HPDE6-E6E7 (cell line): ENCODE measurements around the gene KRTAP12-1.
"Not testable (repeated sequence)": the region's sequence is repeated elsewhere in the genome, so short reads cannot be mapped to it uniquely, and the experiment has no call there.

Experiments
- DNase-seq: peaks from one replicate; pipeline ENCODE4 v3.0.0; 2011; ENCODE audit warnings: missing footprints; ENCODE audit errors: extremely low spot score

Gene KRTAP12-1

DNA sequence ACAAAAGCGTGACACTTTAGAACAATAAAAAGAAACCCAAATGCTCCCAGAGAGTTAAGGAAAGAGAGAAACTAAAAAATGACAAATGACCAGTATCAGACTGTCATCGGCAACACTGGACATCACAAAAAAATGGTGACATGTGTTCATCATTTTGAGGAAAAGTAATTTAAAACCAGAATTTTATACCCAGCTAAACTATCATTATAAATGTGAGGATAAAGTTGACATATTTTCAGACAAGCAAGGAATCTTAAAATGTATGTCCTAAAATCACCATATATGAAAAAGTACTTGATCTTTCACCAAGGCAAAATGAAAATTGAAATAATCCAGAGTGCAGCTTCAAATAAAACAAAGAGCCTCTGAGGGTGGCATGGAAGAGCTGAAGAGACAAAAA lies 37.1 kb downstream of the KRTAP12-1 start:
- DNase-seq = no peak

DNA sequence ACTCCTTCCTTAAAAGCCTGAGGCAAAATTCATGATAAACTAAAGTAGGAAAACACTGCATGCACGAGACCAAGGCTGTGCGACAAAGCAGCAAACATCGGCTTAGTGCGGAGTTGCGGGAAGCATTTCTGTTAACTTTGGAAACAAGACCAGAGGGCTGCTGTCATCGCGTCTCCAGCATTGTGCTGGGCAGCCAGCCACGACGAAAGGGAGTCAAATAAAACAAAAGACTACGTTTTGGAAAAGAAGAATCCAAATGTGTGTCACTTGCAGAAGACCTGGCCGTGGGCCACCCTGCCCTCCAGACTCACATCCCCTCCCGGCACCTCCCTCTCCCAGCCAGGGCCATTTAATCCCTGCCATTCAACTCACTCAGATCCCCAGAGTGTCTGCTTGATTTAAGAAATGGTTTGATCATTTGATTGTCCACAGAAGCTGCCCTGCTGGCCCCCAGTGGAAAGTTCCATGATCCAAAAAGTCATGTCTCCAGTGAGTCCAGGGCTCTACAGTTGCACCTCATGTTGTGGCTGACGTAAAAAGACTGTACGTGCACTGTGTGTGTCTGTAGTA lies 38.1 kb downstream of the KRTAP12-1 start:
- DNase-seq = no peak

DNA sequence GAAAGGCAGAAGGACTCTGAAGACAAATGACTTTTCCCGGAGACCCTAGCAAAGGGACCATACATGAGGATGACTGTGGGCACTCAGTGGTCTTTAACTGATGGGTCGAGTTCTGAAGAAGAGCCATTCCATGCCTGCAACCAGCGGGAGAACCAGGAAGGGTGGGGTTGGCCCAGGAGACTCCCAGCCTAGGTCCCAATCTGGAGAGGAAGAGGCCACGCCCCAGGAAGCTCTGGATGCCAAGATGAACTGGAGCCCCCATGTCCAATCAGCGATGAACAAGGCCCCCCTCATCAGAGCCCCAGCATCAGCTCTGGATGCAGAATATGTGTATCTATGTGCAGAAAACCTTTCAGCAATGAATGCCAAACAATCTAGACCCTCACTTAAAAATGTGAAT lies 41.2 kb downstream of the KRTAP12-1 start:
- no peak for DNase-seq

DNA sequence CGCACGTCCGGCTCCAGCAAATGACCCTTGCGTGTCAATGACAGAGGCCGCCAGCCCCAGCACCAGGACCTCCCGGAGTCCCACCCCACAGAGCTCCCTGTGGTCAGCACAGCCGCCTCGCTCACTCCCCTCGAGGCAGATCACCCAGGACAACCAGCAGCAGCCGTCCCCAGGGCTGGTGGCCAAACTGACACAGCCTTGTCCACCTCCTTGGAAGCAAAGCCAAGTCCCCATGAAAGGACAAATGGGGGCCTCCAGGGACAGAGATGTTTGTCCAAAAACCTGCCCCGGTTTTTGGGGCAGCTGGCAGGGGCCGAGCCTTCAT lies 42.7 kb downstream of the KRTAP12-1 start:
- no peak for DNase-seq

DNA sequence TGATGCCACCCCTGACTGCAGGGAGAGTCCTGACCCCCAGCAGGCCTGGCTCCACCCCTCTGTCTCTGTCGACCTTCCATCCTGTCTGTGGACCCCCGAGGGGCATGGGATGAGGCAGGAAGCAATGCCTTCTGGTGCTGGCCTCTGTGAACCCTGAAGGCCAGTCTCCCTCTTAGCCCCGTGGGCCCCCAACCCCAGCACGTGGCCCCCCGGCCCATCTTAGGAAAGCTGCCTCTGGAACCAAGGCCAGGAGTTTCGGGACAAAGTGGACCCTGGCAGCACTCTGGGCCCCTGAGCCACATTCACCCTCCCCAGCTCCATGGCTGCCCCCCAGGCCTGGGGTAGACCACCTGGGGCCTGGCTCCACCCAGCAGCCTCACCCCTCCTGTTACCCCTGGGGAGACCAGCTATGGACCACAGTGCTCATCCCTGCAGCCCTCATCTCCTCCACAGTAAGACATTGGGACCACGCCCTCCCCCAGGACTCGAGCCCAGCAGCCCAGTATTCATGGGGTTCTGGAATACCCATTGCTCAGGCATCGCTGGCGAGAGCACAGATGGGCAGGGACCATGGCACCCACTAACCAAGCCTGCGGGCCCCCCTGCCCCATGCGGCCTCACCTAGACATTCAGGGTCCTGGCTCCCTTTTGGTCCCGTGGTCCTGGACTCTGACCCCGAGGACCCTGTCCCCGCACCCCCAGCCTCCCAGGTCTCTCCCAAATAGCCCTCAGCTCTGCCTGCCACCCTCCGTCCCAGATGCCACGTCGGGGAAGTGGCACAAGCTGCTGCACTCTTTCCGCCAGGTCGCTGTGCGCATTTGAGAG lies 43.2 kb downstream of the KRTAP12-1 start:
- not testable (repeated sequence) for DNase-seq

DNA sequence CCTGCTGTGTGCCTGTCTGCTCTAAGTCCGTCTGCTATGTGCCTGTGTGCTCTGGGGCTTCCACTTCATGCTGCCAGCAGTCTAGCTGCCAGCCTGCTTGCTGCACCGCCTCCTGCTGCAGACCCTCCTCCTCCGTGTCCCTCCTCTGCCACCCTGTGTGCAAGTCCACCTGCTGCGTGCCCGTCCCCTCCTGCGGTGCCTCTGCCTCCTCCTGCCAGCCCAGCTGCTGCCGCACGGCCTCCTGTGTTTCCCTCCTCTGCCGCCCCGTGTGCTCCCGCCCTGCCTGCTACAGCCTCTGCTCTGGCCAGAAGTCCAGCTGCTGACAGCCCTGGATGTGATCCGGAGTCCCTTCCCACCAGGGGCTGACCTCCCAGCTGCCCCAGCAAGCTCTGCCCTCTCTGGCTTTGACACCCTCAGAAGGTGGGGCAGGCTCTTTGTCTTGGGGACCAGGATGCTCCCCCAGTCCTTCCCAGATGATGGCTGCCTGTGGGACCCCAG lies 44.1 kb downstream of the KRTAP12-1 start:
- DNase-seq = not testable (repeated sequence)

DNA sequence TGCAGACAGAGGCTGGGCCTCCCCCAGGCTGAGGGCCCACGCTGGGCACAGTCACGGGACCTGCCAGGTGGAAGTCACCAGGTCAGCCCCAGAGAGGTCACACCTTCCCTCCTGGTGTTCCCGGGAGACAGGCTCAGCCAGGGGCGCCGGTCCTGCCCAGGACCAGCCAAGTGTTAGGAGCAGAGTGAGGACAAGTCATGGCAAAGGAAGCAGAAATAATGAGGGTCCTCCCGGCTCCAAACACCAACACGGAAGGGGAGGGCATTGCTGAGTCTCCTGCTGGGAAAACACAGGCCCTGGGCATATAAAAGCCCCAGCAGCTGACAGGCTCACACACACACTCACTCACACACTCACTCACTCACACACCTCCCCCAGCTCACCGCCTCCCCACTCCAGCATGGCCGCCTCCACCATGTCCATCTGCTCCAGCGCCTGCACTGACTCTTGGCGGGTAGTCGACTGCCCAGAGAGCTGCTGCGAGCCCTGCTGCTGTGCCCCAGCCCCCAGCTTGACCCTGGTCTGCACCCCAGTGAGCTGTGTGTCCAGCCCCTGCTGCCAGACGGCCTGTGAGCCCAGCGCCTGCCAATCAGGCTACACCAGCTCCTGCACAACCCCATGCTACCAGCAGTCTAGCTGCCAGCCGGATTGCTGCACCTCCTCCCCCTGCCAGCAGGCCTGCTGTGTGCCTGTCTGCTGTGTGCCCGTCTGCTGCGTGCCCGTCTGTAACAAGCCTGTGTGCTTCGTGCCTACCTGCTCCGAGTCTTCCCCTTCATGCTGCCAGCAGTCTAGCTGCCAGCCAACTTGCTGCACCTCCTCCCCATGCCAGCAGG lies 44.7 kb downstream of the KRTAP12-1 start, which contains the start of gene KRTAP10-10:
TSS of gene KRTAP10-10 (plus strand) at position 339 of the 833 bp plus-strand sequence. CDS start at position 401, 62 bp downstream.
- no peak for DNase-seq

DNA sequence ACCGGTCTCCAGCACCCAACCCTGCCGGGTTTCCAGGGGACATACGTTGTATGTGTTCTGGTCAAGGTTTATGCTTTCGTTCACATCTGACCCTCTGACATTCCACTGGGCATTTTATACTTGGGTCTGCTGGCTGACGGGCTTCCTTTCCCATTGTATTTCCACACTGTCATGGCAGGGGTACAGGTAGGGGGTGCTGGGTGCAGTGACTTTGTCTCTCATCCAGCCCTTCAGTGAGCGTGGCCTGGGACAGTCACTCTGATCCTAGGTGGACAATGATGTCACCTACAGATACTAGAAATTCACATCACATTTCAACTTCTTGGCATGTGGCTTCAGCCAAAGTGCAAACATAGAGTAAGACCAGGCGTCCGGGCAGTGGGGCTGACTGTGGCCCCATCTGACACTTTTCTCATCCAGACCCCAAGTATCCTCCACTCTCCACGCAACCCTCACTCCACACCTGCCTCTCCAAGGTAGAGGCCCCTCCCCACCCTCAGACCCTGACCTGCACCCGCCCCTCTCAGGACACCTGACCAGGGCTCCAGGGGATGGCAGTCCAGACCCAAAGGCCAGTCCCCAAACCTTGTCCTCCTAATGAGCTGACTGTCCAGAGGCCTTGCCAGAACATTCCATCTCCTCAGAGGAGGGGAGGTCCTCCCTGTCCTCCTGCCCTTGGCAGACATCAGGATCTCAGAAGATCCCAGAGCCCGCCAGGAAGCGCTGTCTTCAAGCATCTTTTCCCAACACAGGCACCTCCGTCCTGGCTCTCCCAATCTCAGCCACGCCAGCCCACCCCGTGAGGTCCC lies 45.5 kb downstream of the KRTAP12-1 start:
- DNase-seq = no peak

DNA sequence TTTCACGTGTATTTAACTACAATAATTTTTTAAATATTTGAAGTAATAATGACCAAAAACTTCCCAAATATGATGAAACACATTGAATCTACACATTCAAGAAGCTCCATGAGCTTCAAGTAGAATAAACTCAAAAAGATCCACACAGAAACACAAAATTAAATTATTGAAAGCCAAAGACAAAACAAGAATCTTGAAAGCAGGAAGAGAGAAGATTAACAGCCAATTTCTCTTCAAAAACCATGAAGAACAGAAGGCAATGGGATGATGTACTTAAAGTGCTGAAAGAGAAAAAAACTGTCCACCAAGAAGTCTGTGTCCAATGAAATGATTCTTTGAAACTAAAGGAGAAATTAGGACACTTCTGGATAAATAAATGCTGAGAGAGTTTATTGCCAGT lies 49.9 kb downstream of the KRTAP12-1 start:
- DNase-seq = no peak
